H4 (cell line): ENCODE data around the gene ADAM12. TPM values are rescaled to one million over a fixed set of nuclear protein-coding genes. Genes with fewer than 3 reads are reported as not detected.
"Not testable (repeated sequence)": the region's sequence is repeated elsewhere in the genome, so short reads cannot be mapped to it uniquely, and the experiment has no call there.

ENCODE experiments used
- DNase-seq: peaks from one replicate; pipeline ENCODE4 v3.0.0-alpha.2; 2015; ENCODE audit warnings: low spot score
- total RNA-seq: library from RNA; depleted of rRNA; stranded (reverse); fragments of >200 nt; shearing (Covaris generic); gene quantifications from 2 replicates; pipeline ENCODE4 v1.2.3, GENCODE V29; 2014

ADAM12 gene
- total RNA-seq, 1 experiment from 2014 or later: 2.0 TPM

DNA sequence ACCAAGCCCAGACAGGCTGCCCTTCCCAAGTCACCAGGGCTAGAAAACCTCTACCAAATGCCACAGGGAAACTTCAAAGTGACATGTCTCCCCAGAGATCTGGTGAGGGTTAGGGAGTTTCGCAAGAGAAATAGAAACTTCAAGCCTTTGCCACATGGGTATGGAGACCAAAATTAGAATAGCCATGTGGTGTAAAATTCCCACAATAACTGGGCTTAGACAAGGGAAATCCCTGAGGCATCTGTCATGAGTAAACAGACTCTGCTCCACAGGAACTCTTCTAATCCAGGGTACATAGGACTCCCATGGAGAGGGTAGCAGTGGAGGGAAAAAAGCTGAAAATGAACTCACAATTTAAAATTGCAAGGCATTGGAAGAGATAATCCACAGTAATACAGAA, 14.3 kb downstream of the ADAM12 start:
- peak; percentile 64 for DNase-seq

DNA sequence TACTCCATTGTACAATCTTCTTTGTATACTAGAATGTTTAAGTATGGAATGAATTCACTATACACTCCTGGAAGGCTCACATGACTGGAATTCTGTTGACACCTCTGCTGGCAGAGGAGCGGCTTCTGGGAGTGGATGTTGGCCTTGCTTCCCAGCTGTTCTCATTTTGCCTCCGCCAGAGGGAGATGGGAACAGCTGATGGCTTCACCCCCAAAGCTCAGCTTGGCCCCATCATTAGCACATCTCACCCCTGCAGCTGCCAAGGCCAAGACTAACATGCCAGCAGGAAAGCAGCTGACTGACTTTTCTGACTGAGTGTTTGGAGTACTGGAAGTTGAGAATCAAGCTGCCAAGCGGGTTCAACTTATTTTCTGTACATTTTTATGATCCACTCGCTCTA, 15.1 kb downstream of the ADAM12 start:
- no peak for DNase-seq

DNA sequence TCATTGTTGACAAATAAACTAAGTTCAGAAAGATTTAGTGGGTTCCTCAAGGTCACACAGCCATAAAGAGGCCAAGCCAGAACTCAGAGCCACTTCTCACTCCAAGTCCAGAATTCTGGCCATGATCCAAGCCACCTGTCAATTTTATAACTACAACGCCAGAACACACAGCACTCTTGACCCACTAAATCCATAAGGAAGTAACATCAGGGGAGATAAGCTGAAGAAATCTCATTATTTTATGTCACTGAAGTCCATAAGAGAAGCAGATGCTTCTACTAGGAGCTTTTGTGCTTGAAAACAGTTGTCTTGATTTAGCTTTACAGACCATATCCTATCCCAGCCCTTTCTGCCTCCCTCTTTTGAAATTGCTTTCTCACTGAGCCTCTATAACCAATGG, 15.9 kb downstream of the ADAM12 start:
- DNase-seq: no peak

DNA sequence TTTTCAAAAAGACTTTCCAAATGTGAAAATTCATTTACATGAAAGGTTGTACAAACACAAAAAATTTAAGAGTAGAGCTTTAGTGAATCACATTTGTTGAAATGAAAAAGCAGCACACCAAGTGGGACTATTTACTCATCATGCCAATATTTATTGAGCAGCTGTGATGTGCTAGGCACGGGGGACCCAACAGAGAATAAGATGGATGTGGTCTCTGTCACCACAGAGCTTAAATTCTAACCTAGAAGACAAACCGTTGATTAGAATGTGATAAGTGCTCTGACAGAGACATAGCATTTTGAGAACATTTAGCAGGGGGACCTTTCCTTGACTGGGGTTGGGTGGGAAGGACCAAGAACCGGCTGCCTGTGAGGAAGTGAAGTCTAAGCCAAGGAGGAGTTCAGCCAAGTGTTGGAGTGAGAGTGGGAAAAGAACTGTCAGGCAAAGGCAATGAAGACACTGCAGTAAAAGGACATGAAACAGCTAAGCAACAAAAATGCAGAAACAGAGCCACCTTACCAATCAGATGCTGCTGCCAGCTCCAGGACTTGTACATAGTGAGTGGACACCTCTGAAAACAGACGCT, 19.1 kb downstream of the ADAM12 start:
- DNase-seq: no peak

DNA sequence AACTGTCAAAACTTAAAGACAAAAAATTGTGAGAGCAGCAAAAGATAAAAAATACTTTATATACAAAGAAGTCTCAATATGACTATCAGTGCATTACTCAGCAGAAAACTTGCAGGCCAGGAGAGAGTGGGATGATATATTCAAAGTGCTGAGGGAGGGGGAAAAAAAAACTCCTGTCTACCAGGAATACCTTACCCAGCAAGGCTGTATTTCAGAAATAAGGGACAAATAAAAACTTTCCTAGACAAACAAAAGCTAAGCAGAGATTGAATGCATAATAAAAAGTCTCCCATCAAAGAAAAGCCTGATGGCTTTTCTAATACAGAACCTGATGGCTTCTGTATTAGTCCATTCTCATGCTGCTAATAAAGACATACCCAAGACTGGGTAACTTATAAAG, 31.1 kb downstream of the ADAM12 start:
- DNase-seq: no peak

DNA sequence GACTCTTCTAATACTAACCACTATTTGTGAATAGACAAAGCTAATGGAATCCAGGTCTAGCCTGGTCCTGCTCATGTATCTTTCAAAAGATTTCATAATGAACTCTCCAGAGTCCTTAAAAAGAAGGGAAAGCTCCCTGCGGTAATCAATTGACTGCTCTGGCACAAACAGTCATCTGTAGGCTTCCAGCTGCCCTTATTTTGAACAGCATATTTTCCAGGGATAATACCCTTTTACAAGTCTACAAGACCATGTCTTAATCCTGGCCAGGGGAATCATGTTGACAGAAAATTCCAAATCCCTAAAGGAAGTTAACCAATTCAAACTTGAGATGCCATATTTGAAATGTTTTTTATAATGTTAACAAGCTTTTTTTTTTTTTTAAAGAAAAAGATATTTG, 34.6 kb downstream of the ADAM12 start:
- no peak for DNase-seq

DNA sequence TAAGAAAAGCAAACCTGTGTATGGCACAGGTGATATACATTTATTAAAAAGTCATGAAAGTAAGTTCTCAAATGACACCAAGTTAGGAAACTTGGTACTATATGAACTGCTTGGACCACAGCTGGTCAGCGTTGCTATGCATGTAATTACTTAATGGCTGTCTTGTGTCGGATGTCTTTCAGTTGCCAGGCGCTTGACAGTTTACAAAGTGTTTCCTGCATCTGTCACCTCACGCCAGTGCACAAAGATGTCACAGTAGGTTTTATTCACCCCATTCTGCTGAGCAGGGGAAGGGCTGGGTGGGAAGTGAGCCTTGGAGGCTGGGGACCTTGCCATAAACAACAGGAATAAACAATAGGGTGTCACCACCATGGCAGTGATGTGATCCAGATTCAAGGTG, 35.8 kb downstream of the ADAM12 start:
- DNase-seq: no peak

DNA sequence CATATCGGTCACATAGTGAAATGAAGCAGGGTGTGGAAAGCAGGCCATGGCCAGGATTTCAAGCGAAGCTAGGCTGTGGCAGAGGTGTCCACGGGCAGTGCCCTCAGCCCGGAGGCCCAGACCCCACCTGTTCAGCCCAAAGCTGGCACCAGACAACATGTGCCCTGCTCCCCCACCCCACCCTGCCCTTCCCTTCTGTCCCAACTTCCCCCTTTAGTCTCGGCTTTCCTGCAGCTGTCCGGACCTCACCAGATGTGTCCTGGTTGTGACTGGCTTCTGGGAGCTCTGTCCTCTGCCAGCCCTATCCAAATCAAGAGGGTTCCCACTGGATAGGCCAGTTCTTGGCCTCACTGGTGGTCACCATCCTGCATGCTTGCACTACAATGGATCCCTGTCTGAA, 37.3 kb downstream of the ADAM12 start:
- DNase-seq: no peak

DNA sequence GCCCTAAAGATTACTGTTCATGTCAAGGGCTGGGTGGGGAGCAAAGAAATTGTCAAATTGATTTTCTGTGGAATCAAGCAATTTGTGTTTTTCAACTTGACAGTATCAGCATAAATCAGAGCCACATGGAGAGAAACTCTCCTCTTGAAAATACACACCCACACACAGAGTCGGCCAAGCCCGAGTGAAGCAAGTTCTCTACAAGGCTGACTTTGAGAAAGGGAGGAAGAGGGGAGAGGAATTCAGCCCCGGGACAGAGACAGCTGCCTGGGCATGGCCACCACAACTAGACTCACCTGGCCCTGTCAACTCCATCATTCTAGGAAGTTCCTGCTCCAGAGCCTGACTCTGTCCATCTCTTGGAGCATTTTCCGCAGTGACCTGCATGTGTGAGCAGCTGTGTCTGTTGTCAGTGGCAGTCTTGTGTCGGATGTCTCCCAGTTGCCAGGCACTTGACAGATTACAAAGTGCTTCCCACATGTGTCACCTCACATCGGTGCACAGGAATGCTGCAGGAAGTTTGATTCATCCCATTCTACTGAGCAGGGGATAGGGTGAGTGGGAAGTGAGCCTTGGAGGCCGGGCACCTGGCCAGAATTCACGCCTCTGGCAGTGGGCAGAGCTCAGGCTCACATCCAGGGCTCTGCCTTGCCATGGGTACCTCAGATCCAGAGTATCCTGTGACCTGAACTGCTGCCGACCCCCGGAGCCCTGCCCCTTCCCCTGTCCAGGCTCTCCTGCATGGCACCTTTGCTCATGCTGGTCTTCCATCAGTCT, 37.9 kb downstream of the ADAM12 start:
- DNase-seq: peak; percentile 74

DNA sequence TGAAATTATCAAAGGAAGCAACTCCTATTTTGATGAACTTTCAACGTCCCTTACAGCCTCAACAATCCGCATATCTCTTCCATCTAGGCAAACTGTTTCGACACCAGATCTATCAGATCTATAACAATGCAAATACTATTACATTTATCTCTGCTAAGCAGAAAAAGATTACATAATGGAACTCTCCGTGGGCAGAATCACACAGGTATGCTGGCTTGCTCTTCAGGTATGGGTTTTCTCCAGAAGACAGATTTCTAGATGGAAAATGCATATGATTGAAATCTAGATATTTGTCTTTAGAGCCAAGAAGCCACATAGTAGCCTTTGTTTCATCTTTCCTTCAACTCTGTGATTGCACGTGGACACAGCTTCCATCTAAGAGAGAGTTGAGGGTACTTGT, 38.6 kb downstream of the ADAM12 start:
- DNase-seq: no peak

DNA sequence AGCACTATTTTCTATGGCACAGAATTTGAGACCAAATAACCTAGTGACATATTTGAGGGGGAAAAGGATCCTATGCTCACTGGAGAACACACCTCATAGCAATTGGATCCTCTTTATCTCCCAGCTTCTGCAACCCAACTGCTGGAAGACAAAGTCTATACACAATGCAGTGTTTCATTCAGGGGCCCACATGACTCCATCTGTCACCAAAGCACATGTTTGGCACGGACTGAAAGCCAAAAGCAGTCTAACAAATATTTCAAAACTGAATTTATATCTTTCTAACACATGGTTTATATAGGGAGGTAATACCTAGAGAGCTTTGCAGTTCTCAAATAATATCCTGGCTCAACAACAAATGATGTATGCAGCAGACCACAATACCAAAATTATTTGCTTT, 39.2 kb downstream of the ADAM12 start:
- no peak for DNase-seq

DNA sequence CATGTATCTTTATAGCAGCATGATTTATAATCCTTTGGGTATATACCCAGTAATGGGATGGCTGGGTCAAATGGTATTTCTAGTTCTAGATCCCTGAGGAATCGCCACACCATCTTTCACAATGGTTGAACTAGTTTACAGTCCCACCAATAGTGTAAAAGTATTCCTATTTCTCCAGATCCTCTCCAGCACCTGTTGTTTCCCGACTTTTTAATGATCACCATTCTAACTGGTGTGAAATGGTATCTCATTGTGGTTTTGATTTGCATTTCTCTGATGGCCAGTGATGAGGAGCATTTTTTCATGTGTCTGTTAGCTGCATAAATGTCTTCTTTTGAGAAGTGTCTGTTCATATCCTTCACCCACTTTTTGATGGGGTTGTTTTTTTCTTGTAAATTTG, 44.8 kb downstream of the ADAM12 start:
- DNase-seq: not testable (repeated sequence)

DNA sequence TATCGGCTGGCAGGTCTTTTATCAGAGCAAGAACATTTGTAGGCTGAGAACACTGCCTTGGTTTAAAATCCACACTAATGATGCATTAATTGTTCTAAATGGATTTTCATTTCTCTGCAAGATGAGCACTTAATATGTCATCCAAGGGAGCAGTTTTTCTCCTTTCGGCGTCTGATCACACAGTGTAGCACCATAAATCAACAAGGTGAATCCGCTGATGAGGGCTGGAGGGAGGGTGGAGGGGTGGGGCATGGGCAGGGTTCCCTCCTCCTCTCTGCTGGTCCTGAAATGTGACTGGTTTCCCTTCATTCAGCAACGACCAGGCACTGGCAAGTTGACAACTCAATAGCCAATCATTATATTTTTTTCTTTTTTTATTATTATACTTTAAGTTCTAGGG, 45.6 kb downstream of the ADAM12 start:
- DNase-seq: no peak

DNA sequence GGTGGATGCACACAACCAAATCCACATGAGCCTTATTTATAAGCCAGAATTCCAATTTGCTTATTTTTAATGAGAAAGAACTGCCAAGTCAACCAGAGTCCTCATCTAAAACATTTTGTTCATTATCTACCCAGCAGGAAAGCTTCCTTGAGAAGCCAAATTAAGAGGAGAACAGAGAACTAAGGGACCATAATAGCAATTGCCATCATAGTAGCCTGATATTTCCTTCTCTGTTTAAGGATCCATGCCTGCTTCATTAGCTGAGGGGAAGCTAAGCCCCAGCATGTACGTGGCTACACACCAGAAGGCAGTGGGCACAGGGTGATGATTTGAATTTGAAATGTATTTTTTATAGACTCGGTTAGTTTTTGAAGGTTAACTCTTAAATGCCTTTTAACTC, 46.8 kb downstream of the ADAM12 start:
- no peak for DNase-seq

DNA sequence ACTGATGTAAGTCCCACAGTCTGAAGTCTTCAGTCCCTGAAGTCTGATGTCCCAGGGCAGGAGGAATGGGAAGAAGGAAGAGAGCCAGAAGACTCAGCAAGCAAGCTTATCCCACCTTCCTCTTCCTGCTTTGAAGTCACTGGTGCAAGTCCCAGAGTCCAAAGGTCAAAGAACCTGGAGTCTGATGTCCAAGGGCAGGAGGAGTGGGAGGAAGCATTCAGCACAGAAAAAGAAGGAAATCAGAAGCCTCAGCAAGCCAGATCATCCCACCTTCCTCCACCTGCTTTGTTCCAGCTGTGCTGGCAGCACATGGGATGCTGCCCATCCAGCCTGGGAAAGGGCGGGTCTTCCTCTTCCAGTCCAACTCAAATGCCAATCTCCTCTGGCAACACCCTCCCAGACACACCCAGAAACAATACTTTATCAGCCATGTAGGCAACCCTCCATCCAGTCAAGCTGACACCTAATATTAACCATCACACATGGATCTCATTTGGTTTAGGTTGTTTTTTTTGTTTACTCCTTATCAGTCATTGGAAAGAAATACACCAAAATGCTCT, 50.9 kb downstream of the ADAM12 start:
- no peak for DNase-seq

DNA sequence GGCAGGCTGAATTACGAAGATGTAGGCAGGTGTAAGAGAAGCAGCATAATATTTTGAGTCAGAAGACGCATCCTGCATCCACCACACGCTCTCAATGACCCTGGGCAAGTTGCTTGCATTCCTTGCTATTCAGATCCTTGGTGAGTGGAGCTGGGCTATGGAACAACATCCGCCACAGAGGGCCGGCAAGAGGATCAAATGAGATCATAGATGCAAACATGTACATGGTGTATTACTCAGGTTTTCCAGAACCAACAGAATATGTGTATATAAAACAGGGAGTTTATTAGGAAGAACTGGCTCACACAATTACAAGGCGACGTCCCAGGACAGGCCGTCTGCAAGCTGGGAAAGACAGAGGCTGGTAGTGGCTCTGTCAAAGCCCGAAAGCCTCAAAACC, 51.5 kb downstream of the ADAM12 start:
- no peak for DNase-seq

DNA sequence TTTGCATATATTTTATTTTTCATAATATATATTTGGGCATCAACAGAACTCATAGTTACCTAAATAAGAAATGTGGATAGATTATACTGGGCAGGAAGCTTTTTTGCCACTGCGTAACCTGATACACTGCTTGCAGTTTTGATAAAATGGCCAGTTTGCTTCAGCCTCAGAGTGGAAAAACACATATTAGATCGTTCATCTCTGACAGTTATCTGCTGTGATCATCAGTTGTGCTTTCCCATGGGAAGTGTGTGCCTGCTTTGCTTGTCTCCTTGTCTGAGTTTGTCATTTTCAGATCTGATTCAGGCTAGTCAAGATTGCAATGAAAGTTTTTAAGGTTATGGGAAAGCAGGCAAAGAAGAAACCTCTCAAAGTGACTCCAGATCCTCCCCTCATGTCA, 54.0 kb downstream of the ADAM12 start:
- no peak for DNase-seq

DNA sequence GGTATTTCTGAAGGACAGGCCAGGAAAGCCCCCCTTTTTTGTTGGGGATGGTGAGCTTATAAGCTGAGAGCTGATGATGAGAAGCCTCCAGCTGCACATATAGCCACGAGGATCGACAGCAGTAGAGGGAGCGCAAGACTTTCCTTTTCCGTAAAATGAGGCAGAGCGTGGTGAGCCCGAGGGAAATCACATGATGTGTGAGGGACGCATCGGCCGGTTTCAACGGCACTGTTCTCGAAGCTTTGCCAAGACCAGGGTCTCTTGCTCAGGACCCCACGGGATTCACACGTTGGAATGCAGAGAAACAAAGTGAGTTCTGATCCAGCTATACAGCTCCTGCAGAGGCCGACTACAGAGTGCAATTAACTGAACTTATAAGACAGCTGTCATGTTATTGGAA, 55.7 kb downstream of the ADAM12 start:
- no peak for DNase-seq

DNA sequence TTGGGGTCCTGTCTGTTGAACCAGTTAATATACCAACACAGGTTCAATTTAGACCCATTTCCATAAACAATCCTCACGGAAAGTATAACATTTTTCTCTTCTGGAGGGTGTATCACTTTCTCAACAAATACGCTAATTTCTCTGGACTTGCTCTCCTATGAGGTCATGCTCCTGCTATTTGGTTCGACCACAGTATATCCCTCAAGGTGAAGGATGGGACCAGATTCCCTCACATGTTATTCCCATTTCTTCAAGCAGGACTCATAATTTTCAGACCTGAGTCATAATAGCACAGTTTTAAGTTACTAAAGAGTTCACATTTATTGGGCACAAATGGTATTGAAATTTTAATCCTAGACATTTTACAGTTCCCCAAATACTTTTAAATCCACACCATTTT, 57.2 kb downstream of the ADAM12 start:
- no peak for DNase-seq

DNA sequence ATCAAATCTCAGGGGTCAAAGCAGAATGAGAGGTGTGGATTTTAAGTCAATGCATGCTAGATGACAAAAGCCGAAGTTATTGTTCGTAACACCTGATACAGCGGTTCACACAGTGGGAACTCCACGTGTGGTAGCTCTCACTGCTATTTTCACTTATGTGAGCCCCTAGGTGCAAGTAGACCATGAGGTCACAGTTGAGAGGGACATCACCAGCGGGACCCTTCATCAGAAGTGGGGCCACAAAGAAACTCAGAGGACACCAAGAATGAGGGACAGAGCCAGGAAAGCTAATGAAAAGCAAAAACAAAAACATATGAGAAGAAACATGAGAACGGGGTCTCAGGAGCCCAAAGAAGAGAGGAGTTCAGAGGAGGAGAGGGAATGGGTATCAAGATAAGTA, 63.5 kb downstream of the ADAM12 start:
- DNase-seq: no peak

DNA sequence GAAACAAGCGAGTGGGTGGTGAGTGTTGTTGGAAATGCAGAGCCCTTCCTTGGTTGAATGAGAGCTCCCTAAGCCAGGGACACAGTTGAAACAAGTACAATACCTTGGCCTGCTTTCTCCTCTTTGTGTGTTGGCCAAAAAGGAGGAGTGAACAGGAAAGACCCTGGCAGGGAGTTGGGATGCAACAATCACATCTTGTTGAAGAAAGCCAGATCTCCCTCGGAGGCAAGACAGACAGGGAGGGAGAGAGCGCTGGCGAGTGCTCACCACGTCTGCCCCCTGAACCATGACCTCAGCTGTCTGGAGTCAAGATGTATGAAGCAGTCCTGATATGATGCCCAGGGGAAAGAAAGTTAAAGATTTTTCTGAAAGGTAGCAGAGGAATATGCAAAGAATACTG, 66.8 kb downstream of the ADAM12 start:
- no peak for DNase-seq

DNA sequence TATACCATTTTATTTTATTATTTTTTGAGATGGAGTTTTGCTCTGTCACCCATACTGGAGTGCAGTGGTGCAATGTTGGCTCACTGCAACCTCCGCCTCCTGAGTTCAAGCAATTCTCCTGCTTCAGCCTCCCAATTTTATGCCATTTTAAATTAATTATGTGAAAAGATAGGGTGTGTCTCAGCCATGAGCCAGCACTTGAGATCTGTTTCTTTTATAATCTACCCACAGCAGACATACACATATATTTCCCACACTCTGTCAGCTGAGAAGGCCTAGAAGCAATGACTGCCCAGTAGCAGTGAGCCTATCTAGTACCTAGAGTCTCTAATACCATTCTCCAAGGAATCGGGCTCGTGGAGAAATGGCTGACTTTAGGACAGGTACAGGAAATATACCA, 70.5 kb downstream of the ADAM12 start:
- DNase-seq: no peak

DNA sequence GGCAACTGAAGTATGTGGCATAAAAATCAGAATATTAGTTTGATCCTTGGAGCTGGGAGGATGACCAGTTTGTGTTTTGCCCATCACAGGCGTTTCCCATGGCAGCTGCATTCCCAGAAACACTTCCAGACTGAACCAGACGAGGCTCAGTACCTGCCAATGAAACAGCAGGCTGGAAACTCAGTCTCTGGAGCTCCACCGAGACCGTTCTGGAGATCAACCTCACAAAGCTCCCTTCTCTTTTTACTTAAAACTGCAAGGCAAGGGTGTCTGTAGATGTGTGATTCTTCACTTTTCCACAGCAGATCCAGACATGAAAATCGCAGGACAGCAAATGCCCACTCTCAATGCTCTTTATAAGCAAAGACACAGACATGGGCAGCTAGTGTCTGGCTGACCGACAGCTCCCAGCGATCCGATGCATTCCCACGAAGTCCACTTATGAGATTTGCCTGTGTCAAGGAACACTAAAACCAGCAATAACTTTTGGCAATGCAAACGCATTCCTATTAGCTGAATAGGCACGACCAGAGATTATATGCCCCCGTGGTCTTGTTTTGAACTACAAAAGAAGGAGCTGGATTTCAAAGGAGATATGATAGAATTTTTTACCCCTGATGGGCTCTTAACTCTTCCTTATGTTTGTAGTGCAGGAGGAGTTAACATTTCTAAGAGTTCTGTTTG, 72.6 kb downstream of the ADAM12 start:
- no peak for DNase-seq
